ENCODE data around the gene HIP1.
"Not testable (repeated sequence)": the region's sequence is repeated elsewhere in the genome, so short reads cannot be mapped to it uniquely, and the experiment has no call there.

Gene HIP1

DNA sequence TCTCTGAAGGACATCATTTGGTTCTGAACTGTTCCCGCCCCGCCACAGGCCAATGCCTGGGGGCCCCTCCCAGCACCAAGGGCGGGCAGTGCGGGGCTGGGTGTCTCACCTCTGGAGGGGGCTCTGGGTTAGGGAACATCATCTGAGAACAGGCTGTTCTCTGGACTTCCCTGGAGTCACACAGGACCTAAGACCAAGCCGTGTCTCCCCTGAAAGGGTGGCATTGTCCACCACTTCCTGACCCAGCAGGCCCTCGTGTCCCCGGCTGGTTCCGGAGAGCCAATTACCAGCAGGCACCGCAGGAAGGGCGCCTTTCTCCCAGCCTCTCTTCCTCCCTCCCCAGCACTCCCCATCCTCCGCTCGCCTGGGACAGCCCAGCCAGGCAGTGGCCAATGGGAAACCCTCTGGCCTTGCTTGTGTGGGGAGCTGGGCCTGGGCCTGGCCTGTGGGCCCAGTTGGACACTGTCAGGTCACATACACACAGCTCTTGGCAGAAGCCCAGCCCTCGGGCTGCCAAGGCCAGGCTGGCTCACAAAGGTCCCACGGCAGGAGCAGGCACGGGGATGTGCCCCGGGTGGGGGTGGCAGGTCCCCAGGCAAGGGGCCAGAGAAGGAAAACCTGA is 127.1 kb downstream of the HIP1 start:
- Histone ChIP-seq H2AFZ (ENCODE audit: low read depth, low read length, severe bottlenecking) (no peak overlapping the region), H3K27me3 (ENCODE audit: low read length) (no peaks in the 10 kb centered on the region), H4K20me1 (ENCODE audit: low read depth, low read length) (no peaks in the 10 kb centered on the region), H3K4me2 (ENCODE audit: low read depth, low read length, poor library complexity, severe bottlenecking) (no peak overlapping the region), H3K79me2 (ENCODE audit: insufficient read depth, low read length) (no peaks in the 10 kb centered on the region), H3K4me3 (ENCODE audit: insufficient read depth, low read length, poor library complexity, severe bottlenecking) (no peak overlapping the region), H3K27ac (ENCODE audit: low read depth, low read length) (no peak overlapping the region), H3K36me3 (ENCODE audit: low read length) (no peaks in the 10 kb centered on the region), H3K9me2 (replicated peaks; ENCODE audit: insufficient read depth, low read length) (no peaks in the 10 kb centered on the region), H3K9ac (ENCODE audit: low read length) (no peak overlapping the region), H3F3A (ENCODE audit: insufficient read depth) (no peaks in the 10 kb centered on the region), H3K9me3 (ENCODE audit: insufficient read depth, low read length) (no peaks in the 10 kb centered on the region)
- TF ChIP-seq, protein P1, sequence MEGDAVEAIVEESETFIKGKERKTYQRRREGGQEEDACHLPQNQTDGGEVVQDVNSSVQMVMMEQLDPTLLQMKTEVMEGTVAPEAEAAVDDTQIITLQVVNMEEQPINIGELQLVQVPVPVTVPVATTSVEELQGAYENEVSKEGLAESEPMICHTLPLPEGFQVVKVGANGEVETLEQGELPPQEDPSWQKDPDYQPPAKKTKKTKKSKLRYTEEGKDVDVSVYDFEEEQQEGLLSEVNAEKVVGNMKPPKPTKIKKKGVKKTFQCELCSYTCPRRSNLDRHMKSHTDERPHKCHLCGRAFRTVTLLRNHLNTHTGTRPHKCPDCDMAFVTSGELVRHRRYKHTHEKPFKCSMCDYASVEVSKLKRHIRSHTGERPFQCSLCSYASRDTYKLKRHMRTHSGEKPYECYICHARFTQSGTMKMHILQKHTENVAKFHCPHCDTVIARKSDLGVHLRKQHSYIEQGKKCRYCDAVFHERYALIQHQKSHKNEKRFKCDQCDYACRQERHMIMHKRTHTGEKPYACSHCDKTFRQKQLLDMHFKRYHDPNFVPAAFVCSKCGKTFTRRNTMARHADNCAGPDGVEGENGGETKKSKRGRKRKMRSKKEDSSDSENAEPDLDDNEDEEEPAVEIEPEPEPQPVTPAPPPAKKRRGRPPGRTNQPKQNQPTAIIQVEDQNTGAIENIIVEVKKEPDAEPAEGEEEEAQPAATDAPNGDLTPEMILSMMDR (IDR thresholded peaks at IDR 0.05; ENCODE audit: insufficient read depth, low read length, poor library complexity, severe bottlenecking): no peak
- no peak for TF ChIP-seq EZH2phosphoT487 (conservative IDR thresholded peaks at IDR 0.05; ENCODE audit: low read length)

DNA sequence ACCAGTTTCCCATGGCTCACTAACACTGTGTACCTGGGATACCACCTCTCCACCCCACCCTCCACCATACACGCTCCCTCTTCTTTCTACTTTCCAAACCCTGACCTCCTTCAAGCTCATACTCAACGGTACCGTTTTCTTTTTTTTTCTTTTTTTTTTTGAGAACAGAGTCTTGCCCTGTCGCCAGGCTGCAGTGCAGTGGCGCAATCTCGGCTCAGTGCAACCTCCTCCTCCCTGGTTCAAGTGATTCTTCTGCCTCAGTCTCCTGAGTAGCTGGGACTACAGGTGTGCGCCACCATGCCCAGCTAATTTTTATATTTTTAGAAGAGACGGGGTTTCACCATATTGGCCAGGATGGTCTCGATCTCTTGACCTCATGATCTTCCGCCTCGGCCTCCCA is 129.3 kb downstream of the HIP1 start:
- H4K20me1 ChIP-seq (ENCODE audit: low read depth, low read length); H3K27me3 ChIP-seq (ENCODE audit: low read length); H3K36me3 ChIP-seq (ENCODE audit: low read length); H3K9me2 ChIP-seq (replicated peaks; ENCODE audit: insufficient read depth, low read length); H3K4me2 ChIP-seq (ENCODE audit: low read depth, low read length, poor library complexity, severe bottlenecking); H3K9ac ChIP-seq (ENCODE audit: low read length); H2AFZ ChIP-seq (ENCODE audit: low read depth, low read length, severe bottlenecking); H3K4me3 ChIP-seq (ENCODE audit: insufficient read depth, low read length, poor library complexity, severe bottlenecking); H3F3A ChIP-seq (ENCODE audit: insufficient read depth); H3K27ac ChIP-seq (ENCODE audit: low read depth, low read length); H3K79me2 ChIP-seq (ENCODE audit: insufficient read depth, low read length); H3K9me3 ChIP-seq (ENCODE audit: insufficient read depth, low read length): not testable (repeated sequence)

DNA sequence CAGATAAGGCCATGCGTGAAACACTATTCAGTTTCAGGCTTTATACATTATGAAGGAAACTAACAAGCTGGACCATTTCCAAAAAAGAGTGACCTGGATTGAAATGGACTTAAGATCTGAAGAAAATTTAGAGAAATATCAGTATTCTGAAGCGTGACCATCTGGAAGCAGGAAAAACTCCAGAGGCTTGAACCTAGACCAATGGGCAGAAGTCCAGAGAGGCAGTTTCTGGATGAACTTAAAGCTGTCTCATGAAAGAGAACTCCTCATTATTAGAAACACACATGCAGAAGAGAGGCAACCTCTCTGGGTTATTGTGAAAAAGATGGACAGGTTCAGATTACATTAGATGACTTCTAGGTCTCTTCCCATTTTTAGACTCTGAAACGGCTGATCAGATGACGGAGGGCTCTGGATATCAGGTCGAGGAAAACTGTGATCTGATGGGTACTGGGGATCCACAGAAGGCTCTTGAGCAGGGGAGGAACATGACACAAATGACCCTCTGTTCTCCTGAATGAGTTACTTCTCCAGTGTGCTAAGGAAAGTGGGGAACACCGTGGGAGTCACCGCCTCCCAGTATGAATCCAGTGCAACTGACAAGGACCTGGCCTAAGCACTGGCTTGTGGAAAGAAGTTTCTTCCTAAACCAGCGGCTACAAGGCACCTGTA is 130.2 kb downstream of the HIP1 start:
- TF ChIP-seq EZH2phosphoT487 (conservative IDR thresholded peaks at IDR 0.05; ENCODE audit: low read length): no peak
- TF ChIP-seq, protein P1 (IDR thresholded peaks at IDR 0.05; ENCODE audit: insufficient read depth, low read length, poor library complexity, severe bottlenecking): no peak
- no peak overlapping the region for H3K4me3 ChIP-seq (ENCODE audit: insufficient read depth, low read length, poor library complexity, severe bottlenecking)

DNA sequence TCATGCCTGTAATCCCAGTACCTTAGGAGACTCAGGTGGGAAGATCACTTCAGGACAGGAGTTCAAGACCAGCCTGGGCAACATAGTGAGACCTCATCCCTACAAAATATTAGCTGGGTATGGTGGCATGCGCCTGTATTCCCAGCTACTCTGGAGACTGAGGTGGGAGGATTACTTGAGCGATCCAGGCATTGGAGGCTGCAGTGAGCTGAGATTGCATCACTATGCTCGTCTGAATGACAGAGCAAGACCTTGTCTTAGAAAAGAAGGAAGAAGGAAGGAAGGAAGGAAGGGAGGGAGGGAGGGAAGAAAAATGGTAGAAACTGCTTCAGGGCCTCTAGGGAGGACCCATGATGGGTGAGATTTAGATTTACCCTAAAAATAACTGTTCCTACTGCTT is 134.3 kb downstream of the HIP1 start:
- no peaks in the 10 kb centered on the region for H3K27me3 ChIP-seq (ENCODE audit: low read length)
- H3K27ac ChIP-seq (ENCODE audit: low read depth, low read length): no peak overlapping the region
- H3K9ac ChIP-seq (ENCODE audit: low read length): no peak overlapping the region
- no peak for TF ChIP-seq EZH2phosphoT487 (conservative IDR thresholded peaks at IDR 0.05; ENCODE audit: low read length)
- TF ChIP-seq, protein P1 (IDR thresholded peaks at IDR 0.05; ENCODE audit: insufficient read depth, low read length, poor library complexity, severe bottlenecking): no peak
- H4K20me1 ChIP-seq (ENCODE audit: low read depth, low read length): no peaks in the 10 kb centered on the region
- no peak overlapping the region for H3K4me3 ChIP-seq (ENCODE audit: insufficient read depth, low read length, poor library complexity, severe bottlenecking)
- no peak overlapping the region for H3K4me2 ChIP-seq (ENCODE audit: low read depth, low read length, poor library complexity, severe bottlenecking)
- no peak overlapping the region for H2AFZ ChIP-seq (ENCODE audit: low read depth, low read length, severe bottlenecking)
- no peaks in the 10 kb centered on the region for H3K36me3 ChIP-seq (ENCODE audit: low read length)
- no peaks in the 10 kb centered on the region for H3F3A ChIP-seq (ENCODE audit: insufficient read depth)
- no peaks in the 10 kb centered on the region for H3K79me2 ChIP-seq (ENCODE audit: insufficient read depth, low read length)
- no peaks in the 10 kb centered on the region for H3K9me3 ChIP-seq (ENCODE audit: insufficient read depth, low read length)
- H3K9me2 ChIP-seq (replicated peaks; ENCODE audit: insufficient read depth, low read length): no peaks in the 10 kb centered on the region

More for the DNA sequence above, 130.2 kb downstream of the HIP1 start:
- no peaks in the 10 kb centered on the region for H3K9me3 ChIP-seq (ENCODE audit: insufficient read depth, low read length)
- H3F3A ChIP-seq (ENCODE audit: insufficient read depth): no peaks in the 10 kb centered on the region
- no peaks in the 10 kb centered on the region for H3K9me2 ChIP-seq (replicated peaks; ENCODE audit: insufficient read depth, low read length)
- no peak overlapping the region for H3K4me2 ChIP-seq (ENCODE audit: low read depth, low read length, poor library complexity, severe bottlenecking)
- no peak overlapping the region for H2AFZ ChIP-seq (ENCODE audit: low read depth, low read length, severe bottlenecking)
- no peaks in the 10 kb centered on the region for H4K20me1 ChIP-seq (ENCODE audit: low read depth, low read length)
- no peak overlapping the region for H3K9ac ChIP-seq (ENCODE audit: low read length)
- H3K79me2 ChIP-seq (ENCODE audit: insufficient read depth, low read length): no peaks in the 10 kb centered on the region
- H3K27me3 ChIP-seq (ENCODE audit: low read length): no peaks in the 10 kb centered on the region
- H3K36me3 ChIP-seq (ENCODE audit: low read length): no peaks in the 10 kb centered on the region
- H3K27ac ChIP-seq (ENCODE audit: low read depth, low read length): no peak overlapping the region

DNA sequence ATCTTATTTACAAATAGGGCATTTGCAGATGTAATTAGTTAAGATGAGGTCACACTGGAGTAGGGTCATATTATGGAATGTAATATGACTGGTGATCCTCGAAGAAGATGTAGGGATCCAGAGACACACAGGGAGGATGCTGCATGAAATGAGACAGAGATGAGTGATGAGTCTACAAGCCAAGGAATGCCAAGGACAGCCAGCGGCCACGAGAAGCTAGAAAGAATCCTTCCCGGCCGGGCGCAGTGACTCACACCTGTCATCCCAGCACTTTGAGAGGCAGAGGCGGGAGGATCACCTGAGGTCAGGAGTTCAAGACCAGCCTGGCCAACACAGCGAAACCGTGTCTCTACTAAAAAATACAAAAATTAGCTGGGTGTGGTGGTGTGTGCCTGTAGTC is 135.9 kb downstream of the HIP1 start:
- H2AFZ ChIP-seq (ENCODE audit: low read depth, low read length, severe bottlenecking); H3K9me2 ChIP-seq (replicated peaks; ENCODE audit: insufficient read depth, low read length); H3K4me2 ChIP-seq (ENCODE audit: low read depth, low read length, poor library complexity, severe bottlenecking); H3K9me3 ChIP-seq (ENCODE audit: insufficient read depth, low read length); H3K9ac ChIP-seq (ENCODE audit: low read length); H3K79me2 ChIP-seq (ENCODE audit: insufficient read depth, low read length); H3K27ac ChIP-seq (ENCODE audit: low read depth, low read length); H3K27me3 ChIP-seq (ENCODE audit: low read length); H4K20me1 ChIP-seq (ENCODE audit: low read depth, low read length); H3K4me3 ChIP-seq (ENCODE audit: insufficient read depth, low read length, poor library complexity, severe bottlenecking); H3F3A ChIP-seq (ENCODE audit: insufficient read depth); H3K36me3 ChIP-seq (ENCODE audit: low read length): not testable (repeated sequence)

All from SU-DHL-6 (cell line).